ENCODE data around the gene LYAR.

Gene LYAR

GRCh38 chr4:4225915-4226605 is 63.9 kb downstream of the LYAR start:
- H3K27ac ChIP-seq: no peak overlapping the region
- DNase-seq (ENCODE audit: low read depth, low spot score): no peak
